A549 (cell line): ENCODE results near the gene PLN. TPM values are rescaled to one million over a fixed set of nuclear protein-coding genes. Genes with fewer than 3 reads are reported as not detected.

Experiments
- ATAC-seq, 2 experiments: fragments of 200-7000 bp in 1 of 2; fragments of >200 bp in 1 of 2; cut with Nextera tagmentation in 1 of 2; cut with Tn5 transposase in 1 of 2; 3 replicates each; pipeline versions ENCODE4 v1.8.0 to v1.9.1; 2018 to 2020; ENCODE audit warnings: mild to moderate bottlenecking in 1 of 2, moderate library complexity in 1 of 2
- CTCF ChIA-PET: fragments of 300-600 bp; sonication (Branson Sonifier 250); formaldehyde crosslinking; extraction: SDS; loops from one replicate; lab custom pipeline; 2021; ENCODE audit warnings: antibody characterized with exemption, inconsistent platforms; lab: Yijun Ruan, JAX
- POLR2A ChIA-PET: fragments of 350-600 bp; formaldehyde crosslinking; extraction: SDS; loops from one replicate; lab custom pipeline; 2021; ENCODE audit warnings: antibody characterized with exemption, inconsistent platforms; lab: Yijun Ruan, JAX
- DNase-seq, 2 experiments: peaks; one replicate each; pipeline versions ENCODE4 v3.0.0 to v3.0.0-alpha.2; 2011 to 2016; ENCODE audit warnings: low read depth in 1 of 2, low spot score in 1 of 2
- FAIRE-seq: peaks from 2 replicates; lab custom pipeline; 2011; peaks lifted over from hg19 to GRCh38; lab: Jason Lieb, UNC
- H3K27ac ChIP-seq, 2 experiments: fragments of >200 bp; sonication (Bioruptor Twin); formaldehyde crosslinking; 3 replicates each; pipeline ENCODE4 v1.5.1; 2016 to 2017
- H3K4me1 ChIP-seq: fragments of >200 bp; sonication (Bioruptor Twin); formaldehyde crosslinking; 3 replicates; pipeline ENCODE4 v1.6.1; 2016
- H3K4me2 ChIP-seq: fragments of >200 bp; sonication (Bioruptor Twin); formaldehyde crosslinking; 3 replicates; pipeline ENCODE4 v1.6.1; 2016
- H3K4me3 ChIP-seq: fragments of >200 bp; sonication (Bioruptor Twin); formaldehyde crosslinking; 3 replicates; pipeline ENCODE4 v1.5.1; 2016
- H3K9me3 ChIP-seq: fragments of >200 bp; sonication (Bioruptor Twin); formaldehyde crosslinking; 3 replicates; pipeline ENCODE4 v1.6.1; 2016
- BHLHE40 ChIP-seq: IDR thresholded peaks from 2 replicates; pipeline ENCODE4 v1.6.1; 2012; ENCODE audit warnings: low read depth, low read length, inconsistent platforms
- CBX2 ChIP-seq: fragments of 200-600 bp; sonication (generic); IDR thresholded peaks from 2 replicates; pipeline ENCODE4 v1.6.1; 2016; ENCODE audit warnings: low read depth, mild to moderate bottlenecking, borderline replicate concordance
- CBX8 ChIP-seq: fragments of 200-600 bp; sonication (generic); IDR thresholded peaks from 2 replicates; pipeline ENCODE4 v1.6.1; 2016
- EHF ChIP-seq: fragments of 250-450 bp; sonication (Bioruptor Pico); IDR thresholded peaks from 2 replicates; pipeline ENCODE4 v1.5.0; 2020; ENCODE audit warnings: mild to moderate bottlenecking
- ESRRA ChIP-seq: fragments of 150-350 bp; IDR thresholded peaks from 2 replicates; pipeline ENCODE4 v1.6.1; 2014; ENCODE audit warnings: mild to moderate bottlenecking, low read length, borderline replicate concordance
- HOXB5 ChIP-seq: fragments of 250-450 bp; sonication (Bioruptor Pico); IDR thresholded peaks from 2 replicates; pipeline ENCODE4 v1.5.0; 2020; ENCODE audit warnings: mild to moderate bottlenecking, moderate library complexity
- KDM5A ChIP-seq: fragments of 200-600 bp; sonication (generic); IDR thresholded peaks from 2 replicates; pipeline ENCODE4 v1.6.1; 2016; ENCODE audit warnings: antibody characterized with exemption, mild to moderate bottlenecking
- MYC ChIP-seq: IDR thresholded peaks from 2 replicates; pipeline ENCODE4 v1.6.1; 2012; ENCODE audit warnings: mild to moderate bottlenecking, inconsistent platforms, low read length, improper control_type of control experiment, borderline replicate concordance
- NFE2L2 ChIP-seq: fragments of 150-350 bp; conservative IDR thresholded peaks from 2 replicates; pipeline ENCODE4 v1.6.1; 2014; ENCODE audit warnings: low read length
- NR3C1 ChIP-seq: fragments of >200 bp; sonication (Bioruptor Twin); formaldehyde crosslinking; IDR thresholded peaks from 3 replicates; pipeline ENCODE4 v1.6.1; 2017
- RAD21 ChIP-seq, 2 experiments: fragments of >200 bp in 1 of 2; sonication (Bioruptor Twin) in 1 of 2; formaldehyde crosslinking in 1 of 2; IDR thresholded peaks in 1 of 2; conservative IDR thresholded peaks in 1 of 2; 2 replicates in 1 of 2; 3 replicates in 1 of 2; pipeline ENCODE4 v1.6.1; 2012 to 2018; ENCODE audit warnings: inconsistent platforms in 1 of 2
- SMC3 ChIP-seq: fragments of >200 bp; sonication (Bioruptor Twin); formaldehyde crosslinking; IDR thresholded peaks from 3 replicates; pipeline ENCODE4 v1.6.1; 2018; ENCODE audit warnings: inconsistent platforms
- ZSCAN20 ChIP-seq: fragments of 250-450 bp; sonication (Bioruptor Pico); IDR thresholded peaks from 2 replicates; pipeline ENCODE4 v1.8.0; 2022; ENCODE audit warnings: mild to moderate bottlenecking, moderate library complexity
- WGBS: methylation state at CpG from one replicate; pipeline ENCODE4 v1.1.6; 2017; ENCODE audit errors: missing lambda C conversion rate; 5-methylcytosine and 5-hydroxymethylcytosine counted together
- polyA plus RNA-seq, 4 experiments: library from polyadenylated mRNA; depleted of rRNA in 3 of 4; stranded (reverse); fragments of >200 nt; fragmentation: RNase III in 1 of 4; extraction: RNeasy Plus Mini Kit Qiagen cat#74134 plus additional on column Dnase treatment in 1 of 4; gene quantifications; 2 replicates in 3 of 4; 3 replicates in 1 of 4; pipeline ENCODE4 v1.2.3, GENCODE V29; 2011 to 2017
- TF ChIP-seq, protein P1 (sequence below): IDR thresholded peaks from 2 replicates; pipeline ENCODE4 v1.6.1; 2012
- TF ChIP-seq, protein P2 (sequence below): fragments of >200 bp; sonication (Bioruptor Twin); formaldehyde crosslinking; IDR thresholded peaks from 3 replicates; pipeline ENCODE4 v1.5.1; 2016
- TF ChIP-seq, protein P3 (sequence below): fragments of 200-600 bp; sonication (generic); IDR thresholded peaks from 2 replicates; pipeline ENCODE4 v1.6.1; 2016; ENCODE audit warnings: antibody characterized with exemption, mild to moderate bottlenecking, moderate library complexity
- TF ChIP-seq, protein P4 (sequence below): fragments of 450-650 bp; IDR thresholded peaks from 2 replicates; pipeline ENCODE4 v1.6.1; 2014; ENCODE audit warnings: antibody characterized with exemption

The PLN gene
- polyA plus RNA-seq, 2 of the 4 experiments (the other 2 are of a cell fraction) = not detected

DNA sequence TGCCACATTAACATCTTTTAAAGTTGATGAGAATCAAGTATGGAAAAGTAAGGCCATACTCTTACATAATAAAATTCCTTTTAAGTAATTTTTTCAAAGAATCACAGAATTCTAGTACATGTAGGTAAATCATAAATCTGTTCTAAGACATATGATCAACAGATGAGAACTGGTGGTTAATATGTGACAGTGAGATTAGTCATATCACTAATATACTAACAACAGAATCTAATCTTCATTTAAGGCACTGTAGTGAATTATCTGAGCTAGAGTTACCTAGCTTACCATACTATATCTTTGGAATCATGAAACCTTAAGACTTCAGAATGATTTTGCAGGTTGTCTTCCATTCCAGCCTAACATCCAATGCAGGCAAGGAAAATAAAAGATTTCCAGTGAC lies 11.6 kb downstream of the PLN start:
- no peak for TF ChIP-seq EHF
- TF ChIP-seq BHLHE40 = no peak
- TF ChIP-seq NFE2L2 = no peak
- H3K4me1 ChIP-seq = 0 out of 3 replicates have a peak, but pooled peaks cover 2% of the 10 kb centered on the region
- H3K27ac ChIP-seq = no peak overlapping the region
- no peaks in the 10 kb centered on the region for H3K9me3 ChIP-seq
- ATAC-seq (no peak), DNase-seq (no peak), FAIRE-seq (no peak)
- H3K4me3 ChIP-seq = no peak overlapping the region
- POLR2A ChIA-PET = no interaction called here
- H3K4me2 ChIP-seq = no peak overlapping the region
- CTCF ChIA-PET = no interaction called here

DNA sequence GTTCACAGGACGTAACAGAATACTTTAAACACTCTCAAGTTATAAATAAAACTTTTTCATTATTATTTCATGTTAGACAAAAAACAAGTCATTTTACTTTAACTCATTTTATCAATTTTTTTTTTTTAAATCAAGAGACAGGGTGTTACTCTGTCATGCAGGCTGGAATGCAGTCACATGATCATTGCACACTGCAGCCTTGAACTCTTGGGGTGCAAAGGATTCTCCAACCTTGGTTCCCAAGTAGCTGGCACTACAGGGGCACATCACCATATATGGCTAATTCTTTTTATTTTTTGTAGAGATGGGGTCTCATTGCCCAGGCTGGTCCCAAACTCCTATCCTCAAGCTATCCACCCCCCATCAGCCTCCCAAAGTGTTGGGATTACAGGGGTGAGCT lies 14.2 kb downstream of the PLN start:
- Histone ChIP-seq H3K4me2 (no peak overlapping the region), H3K4me1 (0 out of 3 replicates have a peak, but pooled peaks cover 2% of the 10 kb centered on the region), H3K4me3 (no peak overlapping the region), H3K9me3 (no peaks in the 10 kb centered on the region), H3K27ac (no peak overlapping the region)
- 93% methylated on average over 1 of the region's 1 CpG for WGBS
- no peak for ATAC-seq
- TF ChIP-seq NR3C1 = no peak
- TF ChIP-seq, protein P1, sequence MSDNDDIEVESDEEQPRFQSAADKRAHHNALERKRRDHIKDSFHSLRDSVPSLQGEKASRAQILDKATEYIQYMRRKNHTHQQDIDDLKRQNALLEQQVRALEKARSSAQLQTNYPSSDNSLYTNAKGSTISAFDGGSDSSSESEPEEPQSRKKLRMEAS = no peak
- no peak for TF ChIP-seq CBX8
- no peak for TF ChIP-seq CBX2
- no peak for FAIRE-seq
- DNase-seq = no peak
- CTCF ChIA-PET = interaction anchor here (0.5 to 0.6 kb wide), 2 partner anchors 64 to 291 kb away, joined by 3 to 5 read pairs; no protein-coding TSS in a partner anchor
- POLR2A ChIA-PET = no interaction called here

DNA sequence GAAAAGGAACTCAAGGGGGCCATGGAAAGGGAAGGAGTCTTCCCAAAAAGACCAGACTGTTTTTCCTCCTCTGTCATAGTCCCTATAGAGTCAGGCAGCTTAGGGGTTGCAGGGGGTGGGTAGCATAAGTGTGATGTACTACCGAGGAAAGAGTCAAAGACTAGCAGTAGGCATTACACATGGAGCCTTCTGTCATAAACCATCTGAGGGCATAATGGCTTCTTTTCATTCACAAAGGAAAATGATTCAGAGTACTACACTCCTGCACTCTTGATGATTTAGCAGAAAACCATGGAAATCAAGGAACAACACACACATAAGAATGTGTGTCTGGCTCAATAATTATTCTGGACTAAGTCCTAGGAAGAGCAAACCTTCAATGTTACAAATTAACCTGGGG lies 14.9 kb downstream of the PLN start:
- Histone ChIP-seq H3K4me1 (0 out of 3 replicates have a peak, but pooled peaks cover 2% of the 10 kb centered on the region), H3K4me3 (no peak overlapping the region), H3K4me2 (no peak overlapping the region), H3K9me3 (no peaks in the 10 kb centered on the region), H3K27ac (no peak overlapping the region)
- DNase-seq (no peak), FAIRE-seq (no peak), ATAC-seq (no peak)
- ChIA-PET POLR2A (no interaction called here), CTCF (interaction anchor here (0.5 kb wide), 1 partner anchor 290 kb away, joined by 5 read pairs; no protein-coding TSS in a partner anchor)
- TF ChIP-seq MYC = no peak
- no peak for TF ChIP-seq ZSCAN20
- 64% methylated on average over 1 of the region's 1 CpG for WGBS

DNA sequence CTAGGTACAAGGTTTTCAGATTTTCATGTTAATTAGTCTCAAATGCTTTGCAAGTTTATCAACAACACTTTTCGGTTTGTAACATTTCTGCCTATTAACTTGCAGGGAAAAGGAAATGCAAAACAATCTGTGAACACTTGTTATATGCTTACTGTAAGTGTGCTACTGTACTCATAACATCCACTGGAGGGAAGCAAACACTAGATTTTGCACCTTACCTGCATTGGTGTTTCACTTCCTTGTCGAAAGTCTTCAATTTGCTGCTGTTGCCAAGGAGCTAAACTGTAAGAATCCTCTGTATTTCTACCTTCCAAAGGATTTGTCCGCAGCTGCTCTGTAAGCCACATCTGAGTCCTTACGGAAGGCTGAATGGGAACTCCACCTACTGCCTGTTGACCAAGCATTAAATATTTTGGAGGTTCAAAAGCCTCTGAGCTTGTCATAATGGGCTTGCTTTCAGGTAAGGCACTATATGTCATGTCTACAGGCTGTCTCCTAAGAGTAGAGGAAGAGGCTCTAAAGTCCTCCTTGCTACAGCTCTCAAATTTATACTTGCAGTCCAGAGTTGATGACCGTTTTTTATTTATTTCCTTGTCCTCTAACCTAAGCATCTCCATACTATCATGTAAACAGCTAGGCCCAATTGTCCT lies 17.3 kb downstream of the PLN start:
- FAIRE-seq = peak; percentile 36
- H3K4me2 ChIP-seq = no peak overlapping the region
- POLR2A ChIA-PET = no interaction called here
- peak; percentile 64 to 69 for TF ChIP-seq RAD21 (conservative IDR thresholded peaks at IDR 0.05 in 1 of 2, IDR thresholded peaks at IDR 0.05 in 1 of 2)
- TF ChIP-seq, protein P2, sequence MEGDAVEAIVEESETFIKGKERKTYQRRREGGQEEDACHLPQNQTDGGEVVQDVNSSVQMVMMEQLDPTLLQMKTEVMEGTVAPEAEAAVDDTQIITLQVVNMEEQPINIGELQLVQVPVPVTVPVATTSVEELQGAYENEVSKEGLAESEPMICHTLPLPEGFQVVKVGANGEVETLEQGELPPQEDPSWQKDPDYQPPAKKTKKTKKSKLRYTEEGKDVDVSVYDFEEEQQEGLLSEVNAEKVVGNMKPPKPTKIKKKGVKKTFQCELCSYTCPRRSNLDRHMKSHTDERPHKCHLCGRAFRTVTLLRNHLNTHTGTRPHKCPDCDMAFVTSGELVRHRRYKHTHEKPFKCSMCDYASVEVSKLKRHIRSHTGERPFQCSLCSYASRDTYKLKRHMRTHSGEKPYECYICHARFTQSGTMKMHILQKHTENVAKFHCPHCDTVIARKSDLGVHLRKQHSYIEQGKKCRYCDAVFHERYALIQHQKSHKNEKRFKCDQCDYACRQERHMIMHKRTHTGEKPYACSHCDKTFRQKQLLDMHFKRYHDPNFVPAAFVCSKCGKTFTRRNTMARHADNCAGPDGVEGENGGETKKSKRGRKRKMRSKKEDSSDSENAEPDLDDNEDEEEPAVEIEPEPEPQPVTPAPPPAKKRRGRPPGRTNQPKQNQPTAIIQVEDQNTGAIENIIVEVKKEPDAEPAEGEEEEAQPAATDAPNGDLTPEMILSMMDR = peak; percentile 45
- peak; percentile 51 for TF ChIP-seq SMC3
- TF ChIP-seq ESRRA = no peak
- TF ChIP-seq, all 56 proteins: peak for 3
- H3K27ac ChIP-seq = no peak overlapping the region
- H3K4me1 ChIP-seq = no peaks in the 10 kb centered on the region
- CTCF ChIA-PET = interaction anchor here (0.6 to 1.6 kb wide), 14 partner anchors 10 to 744 kb away, joined by 3 to 6 read pairs (median 4); no protein-coding TSS in a partner anchor
- H3K9me3 ChIP-seq = no peaks in the 10 kb centered on the region
- WGBS = 55% methylated on average over 5 of the region's 5 CpGs
- peak; percentile 80 to 83 for ATAC-seq
- DNase-seq = peak; percentile 3 to 69
- H3K4me3 ChIP-seq = no peak overlapping the region

DNA sequence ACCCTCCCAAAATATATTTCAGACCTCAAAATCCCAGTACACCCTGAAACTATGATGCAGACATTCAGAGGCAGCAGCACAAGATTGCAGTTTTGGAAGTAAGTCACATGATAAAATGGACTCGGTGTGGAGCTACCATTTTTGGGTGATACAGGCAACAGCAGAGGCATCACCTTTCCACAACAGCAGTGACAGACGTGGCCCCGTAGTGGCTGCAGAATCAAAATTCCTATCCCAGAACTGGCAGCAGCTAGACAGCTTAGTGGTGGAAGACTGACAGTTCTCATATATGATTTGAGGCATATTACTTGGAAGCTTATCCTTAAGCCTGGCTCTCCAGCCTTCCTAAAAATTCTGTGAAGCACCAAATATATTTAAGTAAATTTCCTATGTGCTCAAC lies 19.9 kb downstream of the PLN start:
- no peak for FAIRE-seq
- POLR2A ChIA-PET = no interaction called here
- CTCF ChIA-PET = no interaction called here

More for the DNA sequence above, 19.9 kb downstream of the PLN start:
- H3K4me3 ChIP-seq = no peak overlapping the region
- no peaks in the 10 kb centered on the region for H3K9me3 ChIP-seq
- no peaks in the 10 kb centered on the region for H3K4me1 ChIP-seq
- WGBS = 81% methylated on average over 3 of the region's 3 CpGs
- TF ChIP-seq NFE2L2 (no peak), BHLHE40 (no peak), KDM5A (no peak), HOXB5 (CRISPR knock-in tag) (no peak)
- TF ChIP-seq, protein P3, sequence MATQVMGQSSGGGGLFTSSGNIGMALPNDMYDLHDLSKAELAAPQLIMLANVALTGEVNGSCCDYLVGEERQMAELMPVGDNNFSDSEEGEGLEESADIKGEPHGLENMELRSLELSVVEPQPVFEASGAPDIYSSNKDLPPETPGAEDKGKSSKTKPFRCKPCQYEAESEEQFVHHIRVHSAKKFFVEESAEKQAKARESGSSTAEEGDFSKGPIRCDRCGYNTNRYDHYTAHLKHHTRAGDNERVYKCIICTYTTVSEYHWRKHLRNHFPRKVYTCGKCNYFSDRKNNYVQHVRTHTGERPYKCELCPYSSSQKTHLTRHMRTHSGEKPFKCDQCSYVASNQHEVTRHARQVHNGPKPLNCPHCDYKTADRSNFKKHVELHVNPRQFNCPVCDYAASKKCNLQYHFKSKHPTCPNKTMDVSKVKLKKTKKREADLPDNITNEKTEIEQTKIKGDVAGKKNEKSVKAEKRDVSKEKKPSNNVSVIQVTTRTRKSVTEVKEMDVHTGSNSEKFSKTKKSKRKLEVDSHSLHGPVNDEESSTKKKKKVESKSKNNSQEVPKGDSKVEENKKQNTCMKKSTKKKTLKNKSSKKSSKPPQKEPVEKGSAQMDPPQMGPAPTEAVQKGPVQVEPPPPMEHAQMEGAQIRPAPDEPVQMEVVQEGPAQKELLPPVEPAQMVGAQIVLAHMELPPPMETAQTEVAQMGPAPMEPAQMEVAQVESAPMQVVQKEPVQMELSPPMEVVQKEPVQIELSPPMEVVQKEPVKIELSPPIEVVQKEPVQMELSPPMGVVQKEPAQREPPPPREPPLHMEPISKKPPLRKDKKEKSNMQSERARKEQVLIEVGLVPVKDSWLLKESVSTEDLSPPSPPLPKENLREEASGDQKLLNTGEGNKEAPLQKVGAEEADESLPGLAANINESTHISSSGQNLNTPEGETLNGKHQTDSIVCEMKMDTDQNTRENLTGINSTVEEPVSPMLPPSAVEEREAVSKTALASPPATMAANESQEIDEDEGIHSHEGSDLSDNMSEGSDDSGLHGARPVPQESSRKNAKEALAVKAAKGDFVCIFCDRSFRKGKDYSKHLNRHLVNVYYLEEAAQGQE = no peak
- TF ChIP-seq, protein P4, sequence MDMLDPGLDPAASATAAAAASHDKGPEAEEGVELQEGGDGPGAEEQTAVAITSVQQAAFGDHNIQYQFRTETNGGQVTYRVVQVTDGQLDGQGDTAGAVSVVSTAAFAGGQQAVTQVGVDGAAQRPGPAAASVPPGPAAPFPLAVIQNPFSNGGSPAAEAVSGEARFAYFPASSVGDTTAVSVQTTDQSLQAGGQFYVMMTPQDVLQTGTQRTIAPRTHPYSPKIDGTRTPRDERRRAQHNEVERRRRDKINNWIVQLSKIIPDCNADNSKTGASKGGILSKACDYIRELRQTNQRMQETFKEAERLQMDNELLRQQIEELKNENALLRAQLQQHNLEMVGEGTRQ = no peak
- no peak overlapping the region for H3K27ac ChIP-seq
- no peak for ATAC-seq
- no peak overlapping the region for H3K4me2 ChIP-seq
- no peak for DNase-seq
